Measurements from ENCODE around the gene S100PBP. TPM values are rescaled to one million over a fixed set of nuclear protein-coding genes. Genes with fewer than 3 reads are reported as not detected.

Gene S100PBP
- total RNA-seq, 1 experiment from 2014 or later, result 25.2 TPM

DNA sequence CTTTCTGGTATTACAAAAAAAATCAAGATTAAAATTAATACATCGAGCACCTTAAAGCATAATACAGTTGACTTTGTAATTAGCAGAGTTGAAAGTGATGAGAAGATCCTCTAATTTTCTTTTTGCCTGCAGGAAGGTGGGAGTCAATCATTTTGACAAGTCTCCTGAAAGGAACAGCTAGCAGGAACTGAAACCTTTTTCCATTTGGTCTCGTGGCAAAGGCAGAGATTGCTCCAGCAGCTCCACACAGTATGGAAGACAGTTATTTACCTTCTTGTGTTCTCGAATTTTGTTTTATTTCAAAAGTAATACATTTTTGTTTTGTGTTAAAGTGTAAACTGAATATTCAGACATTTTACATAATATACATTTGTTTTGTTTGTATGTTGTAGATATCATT is 7.7 kb downstream of the S100PBP start:
- no peak for DNase-seq (ENCODE audit: low spot score)

DNA sequence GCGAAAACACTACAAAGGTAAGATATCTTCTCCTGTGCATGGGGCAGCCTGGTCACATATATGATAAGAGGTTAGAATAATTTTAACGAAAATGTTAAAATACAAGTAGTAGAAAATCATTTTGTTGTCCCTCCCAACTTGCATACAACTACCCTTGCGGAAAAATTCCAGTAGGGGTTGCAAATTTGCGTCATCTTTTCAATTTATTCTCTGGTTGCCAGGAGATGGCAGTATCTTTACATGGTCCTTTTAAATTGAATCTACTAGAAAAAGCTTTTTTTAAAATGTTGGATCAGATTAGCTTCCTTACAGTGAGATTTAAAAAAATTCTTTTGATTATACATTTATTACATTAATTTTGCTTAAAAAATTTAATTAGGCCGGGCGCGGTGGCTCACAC is 10.9 kb downstream of the S100PBP start:
- DNase-seq (ENCODE audit: low spot score), result no peak

- no peak for DNase-seq (ENCODE audit: low spot score)
These were observed 12.8 kb downstream of the S100PBP start for GRCh38 chr1:32830092-32830852.

DNA sequence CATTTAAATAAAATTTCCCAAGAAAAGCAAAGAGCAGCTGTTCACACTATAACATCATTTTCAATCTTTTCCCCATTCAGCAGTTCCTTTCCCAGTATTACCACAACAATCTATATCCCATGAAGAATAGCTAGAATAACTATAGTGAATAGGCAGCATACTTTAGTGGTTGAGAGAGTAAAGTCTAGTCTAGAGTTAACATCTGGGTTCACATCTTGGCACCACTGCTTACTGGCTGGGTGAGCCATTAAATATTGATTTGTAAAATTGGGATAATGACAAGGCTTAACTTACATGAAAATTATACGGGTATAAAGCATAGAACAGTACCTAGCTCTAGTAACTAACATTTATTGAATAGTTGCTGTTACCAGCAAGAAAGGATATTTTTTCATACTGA is 14.4 kb downstream of the S100PBP start:
- no peak for DNase-seq (ENCODE audit: low spot score)

- no peak for DNase-seq (ENCODE audit: low spot score)
These were observed 31.1 kb downstream of the S100PBP start for GRCh38 chr1:32848354-32849063.

DNA sequence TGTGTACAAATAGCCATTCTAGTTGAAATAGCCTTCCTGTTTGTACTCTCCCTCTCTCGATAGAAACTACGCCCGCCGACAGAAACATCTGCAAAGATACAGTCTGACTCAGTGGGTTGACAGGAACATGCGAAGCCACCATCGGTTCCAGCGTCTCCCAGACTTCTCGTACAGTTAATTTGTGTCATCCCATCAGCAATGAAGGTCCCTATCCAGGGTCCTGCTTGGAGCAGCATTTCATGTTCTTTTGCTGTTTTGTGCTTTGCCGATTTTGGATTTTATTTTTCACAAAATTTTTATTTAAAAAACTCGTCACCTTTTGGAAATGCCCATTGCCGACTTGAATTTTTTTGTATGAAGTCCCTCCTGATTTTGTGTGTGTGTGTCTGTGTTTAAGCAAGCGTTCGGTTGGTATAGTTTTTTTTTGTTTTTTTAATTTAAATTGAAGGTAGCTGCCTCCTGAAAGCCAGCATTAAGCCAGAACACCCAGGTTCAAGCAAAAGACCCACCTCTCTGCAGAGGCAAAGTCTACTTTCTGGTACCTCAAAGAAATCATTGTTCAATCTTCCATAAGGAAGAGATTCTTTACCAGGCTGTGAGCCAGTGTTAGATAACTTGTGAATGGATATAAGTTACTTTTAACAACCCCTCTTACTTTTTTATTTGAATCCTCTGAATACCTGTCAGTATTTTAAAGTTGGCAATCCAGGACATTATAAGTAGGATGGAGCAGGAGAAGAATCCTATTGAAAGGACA is 38.6 kb downstream of the S100PBP start:
- DNase-seq (ENCODE audit: low spot score), result no peak

GRCh38 chr1:32858136-32858535 is 40.7 kb downstream of the S100PBP start:
- DNase-seq (ENCODE audit: low spot score), result no peak

DNA sequence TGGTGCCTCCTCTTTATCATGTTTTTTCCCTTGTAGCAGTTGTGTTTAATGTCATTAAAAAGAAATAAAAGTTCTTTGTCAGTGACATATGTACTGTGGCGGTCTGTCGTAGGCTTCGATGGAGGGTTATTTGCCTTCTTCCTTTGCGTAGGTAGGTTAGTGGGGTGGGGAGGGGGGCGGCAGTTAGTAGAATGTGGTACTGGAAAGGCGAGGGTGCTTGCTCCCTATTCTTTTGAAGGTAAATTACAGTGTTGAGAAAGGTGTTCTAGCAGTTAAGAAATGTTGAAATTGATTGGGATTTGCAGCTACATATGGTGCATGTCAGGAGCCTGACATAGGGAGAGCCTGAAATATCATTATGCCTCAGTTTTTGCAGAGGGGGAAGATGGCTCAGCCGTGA is 41.3 kb downstream of the S100PBP start:
- DNase-seq (ENCODE audit: low spot score), result no peak

GRCh38 chr1:32859915-32860314 is 42.5 kb downstream of the S100PBP start:
- no peak for DNase-seq (ENCODE audit: low spot score)

GRCh38 chr1:32860566-32860965 is 43.1 kb downstream of the S100PBP start:
- DNase-seq (ENCODE audit: low spot score), result no peak

- DNase-seq (ENCODE audit: low spot score), result no peak
These were observed 44.6 kb downstream of the S100PBP start for GRCh38 chr1:32861904-32862695.

- DNase-seq (ENCODE audit: low spot score), result no peak
These were observed 45.9 kb downstream of the S100PBP start for GRCh38 chr1:32863218-32863880.

GRCh38 chr1:32863881-32864245 is 46.4 kb downstream of the S100PBP start:
- no peak for DNase-seq (ENCODE audit: low spot score)

GRCh38 chr1:32864375-32865019 is 47.0 kb downstream of the S100PBP start:
- DNase-seq (ENCODE audit: low spot score), result no peak

DNA sequence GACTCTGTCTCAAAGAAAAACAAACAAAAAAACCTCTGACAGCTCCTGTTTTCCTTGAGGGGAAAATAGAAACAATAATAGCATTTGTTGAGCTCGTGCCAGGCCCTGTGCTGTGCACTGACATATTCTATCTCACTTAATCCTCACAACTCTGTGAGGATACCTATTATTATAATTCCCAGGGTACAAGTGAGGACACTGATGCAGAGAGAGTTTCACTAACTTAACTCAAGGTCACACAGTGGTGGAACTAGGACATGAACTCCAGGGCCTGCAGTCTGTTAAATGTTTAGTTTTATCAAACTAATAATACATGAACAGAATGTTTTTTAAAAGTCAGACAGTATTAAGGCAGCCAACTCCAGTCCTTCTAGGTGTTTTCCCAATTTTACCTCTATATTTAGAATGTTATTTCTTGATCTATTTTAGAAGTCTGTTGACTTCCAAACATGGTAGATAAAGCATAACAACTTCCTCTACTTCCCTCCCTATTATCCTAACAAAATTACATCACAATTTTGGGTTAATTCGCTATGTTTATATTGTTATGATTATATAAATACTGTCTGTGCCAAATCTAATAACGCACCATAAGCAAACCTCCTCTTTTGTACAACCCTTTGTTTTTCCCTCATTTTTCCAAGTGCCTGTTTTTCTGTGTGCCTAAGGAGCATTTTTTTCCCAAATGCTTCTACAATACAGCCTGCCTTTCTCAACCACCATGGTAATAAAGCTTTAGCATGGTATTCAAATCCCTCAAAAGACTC is 48.4 kb downstream of the S100PBP start:
- DNase-seq (ENCODE audit: low spot score), result no peak

DNA sequence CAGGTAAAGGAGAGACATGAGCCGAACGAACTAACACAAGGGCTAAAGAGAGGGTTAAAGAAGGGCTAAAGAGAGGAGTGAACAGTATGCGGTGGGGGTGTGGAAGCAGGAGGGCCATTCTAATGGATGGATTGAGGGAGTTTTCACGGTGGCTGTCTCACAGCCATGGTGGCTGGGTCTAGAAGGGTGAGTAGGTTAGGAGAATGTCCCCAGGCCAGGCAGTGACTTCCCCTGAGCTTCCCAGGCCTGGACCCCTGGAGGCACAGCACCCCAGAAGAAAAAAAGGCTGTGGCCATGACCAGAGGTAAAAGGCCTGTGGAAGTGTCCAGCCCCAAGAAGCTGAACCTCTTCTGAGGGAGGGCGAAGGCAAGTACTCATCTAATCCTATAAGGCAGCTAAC is 49.7 kb downstream of the S100PBP start:
- no peak for DNase-seq (ENCODE audit: low spot score)

- no peak for DNase-seq (ENCODE audit: low spot score)
These were observed 50.2 kb downstream of the S100PBP start for GRCh38 chr1:32867671-32868070.

DNA sequence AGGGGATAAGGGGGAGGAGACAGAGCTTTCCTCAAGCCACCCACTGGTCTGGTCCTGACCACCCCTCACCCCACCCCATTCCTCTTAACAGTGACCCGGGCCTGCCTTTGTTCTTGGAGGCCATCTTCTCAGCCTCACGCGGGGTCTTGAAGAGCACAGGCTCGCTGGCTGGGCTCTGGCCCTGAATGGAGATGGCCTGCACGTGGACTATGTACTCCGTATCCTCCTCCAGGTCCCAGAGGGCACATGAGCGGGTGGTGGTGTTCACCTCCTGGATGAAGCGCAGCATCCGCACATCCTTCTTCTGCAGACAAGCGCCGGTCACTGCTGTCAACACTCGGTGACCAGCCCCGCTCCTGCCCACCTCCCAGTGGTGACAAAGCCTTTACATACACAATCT is 50.6 kb downstream of the S100PBP start:
- no peak for DNase-seq (ENCODE audit: low spot score)

GRCh38 chr1:32868806-32869455 is 51.5 kb downstream of the S100PBP start:
- no peak for DNase-seq (ENCODE audit: low spot score)
